AG08396 (cell line): Measurements from ENCODE around the gene MACF1.
"Not testable (repeated sequence)": the region's sequence is repeated elsewhere in the genome, so short reads cannot be mapped to it uniquely, and the experiment has no call there.

Experiments used
- DNase-seq: peaks from one replicate; pipeline ENCODE4 v3.0.0; 2012; ENCODE audit warnings: low spot score, mixed read lengths

Gene MACF1

GRCh38 chr1:39204441-39205081, at the start of gene MACF1:
Gene MACF1 (plus strand): TSS chr1:39204695. CDS start chr1:39205023, 328 bp downstream.
- peak; percentile 70 for DNase-seq

- DNase-seq, result no peak
Observed at GRCh38 chr1:39157304-39157703, 47.2 kb upstream of the MACF1 start.

- no peak for DNase-seq
Observed at GRCh38 chr1:39158327-39159086, 46.0 kb upstream of the MACF1 start.

- DNase-seq, result no peak
Observed at GRCh38 chr1:39159224-39160036, 45.1 kb upstream of the MACF1 start.

GRCh38 chr1:39160703-39161102, 43.8 kb upstream of the MACF1 start:
- no peak for DNase-seq

GRCh38 chr1:39161811-39162210, 42.7 kb upstream of the MACF1 start:
- not testable (repeated sequence) for DNase-seq

GRCh38 chr1:39163469-39163868, 41.0 kb upstream of the MACF1 start:
- DNase-seq, result no peak

- DNase-seq, result no peak
Observed at GRCh38 chr1:39164256-39164655, 40.2 kb upstream of the MACF1 start.

GRCh38 chr1:39165049-39165448, 39.4 kb upstream of the MACF1 start:
- no peak for DNase-seq

GRCh38 chr1:39165488-39165887, 39.0 kb upstream of the MACF1 start:
- DNase-seq, result no peak

GRCh38 chr1:39167632-39168209, 36.8 kb upstream of the MACF1 start:
- no peak for DNase-seq

GRCh38 chr1:39168301-39169080, 36.0 kb upstream of the MACF1 start:
- no peak for DNase-seq

- no peak for DNase-seq
Observed at GRCh38 chr1:39170731-39171667, 33.5 kb upstream of the MACF1 start.

- DNase-seq, result no peak
Observed at GRCh38 chr1:39173119-39173994, 31.1 kb upstream of the MACF1 start.

- DNase-seq, result no peak
Observed at GRCh38 chr1:39173995-39174380, 30.5 kb upstream of the MACF1 start.

- DNase-seq, result no peak
Observed at GRCh38 chr1:39174390-39175081, 30.0 kb upstream of the MACF1 start.

- DNase-seq, result no peak
Observed at GRCh38 chr1:39177706-39178105, 26.8 kb upstream of the MACF1 start.

- DNase-seq, result peak; percentile 52
Observed at GRCh38 chr1:39178541-39179431, 25.7 kb upstream of the MACF1 start.
